Chondrocyte (in vitro differentiated cells): ENCODE data around the gene PKDREJ. TPM values are rescaled to one million over a fixed set of nuclear protein-coding genes. Genes with fewer than 3 reads are reported as not detected.

Source experiments
- DNase-seq: peaks from one replicate; pipeline ENCODE4 v3.0.0; 2021; ENCODE audit warnings: mixed read lengths, low spot score
- H3K27ac Mint-ChIP-seq: one replicate; pipeline ENCODE4 v1.8.0; 2021; ENCODE audit warnings: mild to moderate bottlenecking, moderate library complexity, mixed read lengths; ENCODE audit not compliant: unreplicated experiment
- H3K27me3 Mint-ChIP-seq: 2 replicates; pipeline ENCODE4 v1.8.0; 2021; ENCODE audit warnings: low read depth, mixed read lengths
- H3K36me3 Mint-ChIP-seq: 2 replicates; pipeline ENCODE4 v1.8.0; 2021; ENCODE audit warnings: low read depth, mixed read lengths
- H3K4me1 Mint-ChIP-seq: 2 replicates; pipeline ENCODE4 v1.8.0; 2021; ENCODE audit warnings: low read depth, mild to moderate bottlenecking, mixed read lengths
- H3K4me3 Mint-ChIP-seq: one replicate; pipeline ENCODE4 v1.8.0; 2021; ENCODE audit warnings: mild to moderate bottlenecking, moderate library complexity, mixed read lengths; ENCODE audit not compliant: unreplicated experiment
- H3K9me3 Mint-ChIP-seq: 2 replicates; pipeline ENCODE4 v1.8.0; 2021; ENCODE audit warnings: low read depth, mixed read lengths
- CTCF ChIP-seq: fragments of 200-600 bp; sonication (generic); IDR thresholded peaks from 2 replicates; pipeline ENCODE4 v1.5.0; 2021; ENCODE audit warnings: antibody characterized with exemption, mild to moderate bottlenecking, moderate library complexity
- total RNA-seq: library from RNA; stranded (reverse); gene quantifications from 3 replicates; pipeline ENCODE4 v1.2.1, GENCODE V29; 2021

The PKDREJ gene
- total RNA-seq, 1 donor from 2014 or later, result 0.07 TPM

GRCh38 chr22:46242076-46242475, 21.1 kb downstream of the PKDREJ start:
- Mint-ChIP-seq H3K9me3 (no peaks in the 10 kb centered on the region), H3K27me3 (no peaks in the 10 kb centered on the region), H3K27ac (no peak overlapping the region), H3K4me3 (no peak overlapping the region), H3K4me1 (peaks cover 8% of the 10 kb centered on the region), H3K36me3 (peaks cover 7% of the 10 kb centered on the region)
- DNase-seq, result no peak
- no peak for TF ChIP-seq CTCF

- no peaks in the 10 kb centered on the region for H3K9me3 Mint-ChIP-seq
- no peak overlapping the region for H3K4me3 Mint-ChIP-seq
- H3K27ac Mint-ChIP-seq, result no peak overlapping the region
- no peak for TF ChIP-seq CTCF
- H3K4me1 Mint-ChIP-seq, result peaks cover 8% of the 10 kb centered on the region
- no peak for DNase-seq
- no peaks in the 10 kb centered on the region for H3K27me3 Mint-ChIP-seq
- H3K36me3 Mint-ChIP-seq, result peaks cover 8% of the 10 kb centered on the region
These were observed 21.6 kb downstream of the PKDREJ start for GRCh38 chr22:46241396-46242007.

- Mint-ChIP-seq H3K9me3 (no peaks in the 10 kb centered on the region), H3K27ac (no peak overlapping the region), H3K4me3 (no peak overlapping the region), H3K4me1 (peaks cover 8% of the 10 kb centered on the region), H3K27me3 (no peaks in the 10 kb centered on the region), H3K36me3 (peaks cover 9% of the 10 kb centered on the region)
- TF ChIP-seq CTCF, result no peak
- no peak for DNase-seq
These were observed 22.2 kb downstream of the PKDREJ start for GRCh38 chr22:46240907-46241306.

- no peak overlapping the region for H3K27ac Mint-ChIP-seq
- TF ChIP-seq CTCF, result no peak
- DNase-seq, result no peak
These were observed 22.6 kb downstream of the PKDREJ start for GRCh38 chr22:46240506-46240905.

GRCh38 chr22:46240073-46240472, 23.1 kb downstream of the PKDREJ start:
- DNase-seq, result no peak
- H3K27me3 Mint-ChIP-seq, result no peaks in the 10 kb centered on the region
- H3K27ac Mint-ChIP-seq, result no peak overlapping the region
- H3K36me3 Mint-ChIP-seq, result peaks cover 13% of the 10 kb centered on the region
- H3K4me3 Mint-ChIP-seq, result no peak overlapping the region
- no peaks in the 10 kb centered on the region for H3K9me3 Mint-ChIP-seq
- H3K4me1 Mint-ChIP-seq, result peaks cover 4% of the 10 kb centered on the region
- TF ChIP-seq CTCF, result no peak

More at GRCh38 chr22:46240506-46240905, 22.6 kb downstream of the PKDREJ start:
- Mint-ChIP-seq H3K36me3 (peaks cover 10% of the 10 kb centered on the region), H3K27me3 (no peaks in the 10 kb centered on the region), H3K4me3 (no peak overlapping the region), H3K4me1 (peaks cover 5% of the 10 kb centered on the region), H3K9me3 (no peaks in the 10 kb centered on the region)
